Hepatocyte (in vitro differentiated cells): ENCODE measurements around the gene TMBIM4. TPM values are rescaled to one million over a fixed set of nuclear protein-coding genes. Genes with fewer than 3 reads are reported as not detected.

Experiments used
- DNase-seq: peaks from one replicate; pipeline ENCODE4 v3.0.0-alpha.2; 2016; ENCODE audit warnings: low spot score
- H2AFZ ChIP-seq: fragments of 200-600 bp; sonication (generic); 2 replicates; pipeline ENCODE4 v1.6.0; 2016; ENCODE audit warnings: antibody characterized with exemption, mild to moderate bottlenecking
- H3K27ac ChIP-seq: fragments of 200-600 bp; sonication (generic); 2 replicates; pipeline ENCODE4 v1.5.1; 2016; ENCODE audit warnings: mild to moderate bottlenecking
- H3K27me3 ChIP-seq: fragments of 200-600 bp; sonication (generic); 2 replicates; pipeline ENCODE4 v1.6.1; 2016
- H3K36me3 ChIP-seq: fragments of 200-600 bp; sonication (generic); replicated peaks from 2 replicates; pipeline ENCODE4 v1.5.1; 2016; ENCODE audit warnings: low read depth; ENCODE audit not compliant: insufficient read depth
- H3K4me1 ChIP-seq: fragments of 200-600 bp; sonication (generic); 2 replicates; pipeline ENCODE4 v1.5.1; 2016; ENCODE audit warnings: mild to moderate bottlenecking, moderate library complexity; ENCODE audit not compliant: insufficient read depth
- H3K4me2 ChIP-seq: fragments of 200-600 bp; sonication (generic); 2 replicates; pipeline ENCODE4 v1.6.0; 2016
- H3K4me3 ChIP-seq: fragments of 200-600 bp; sonication (generic); 2 replicates; pipeline ENCODE4 v1.5.1; 2016; ENCODE audit warnings: mild to moderate bottlenecking
- H3K79me2 ChIP-seq: fragments of 200-600 bp; sonication (generic); 2 replicates; pipeline ENCODE4 v1.6.0; 2017; ENCODE audit warnings: mild to moderate bottlenecking
- H3K9me2 ChIP-seq: fragments of 200-600 bp; sonication (generic); replicated peaks from 2 replicates; pipeline ENCODE4 v1.6.0; 2017; ENCODE audit warnings: mild to moderate bottlenecking; ENCODE audit not compliant: insufficient read depth
- H3K9me3 ChIP-seq: fragments of 200-600 bp; sonication (generic); 2 replicates; pipeline ENCODE4 v1.5.1; 2016; ENCODE audit warnings: low read depth, mild to moderate bottlenecking
- H4K20me1 ChIP-seq: fragments of 200-600 bp; sonication (generic); 2 replicates; pipeline ENCODE4 v1.6.0; 2016; ENCODE audit warnings: mild to moderate bottlenecking; ENCODE audit not compliant: insufficient read depth, poor library complexity, severe bottlenecking
- CTCF ChIP-seq: fragments of 200-600 bp; sonication (generic); IDR thresholded peaks from 2 replicates; pipeline ENCODE4 v1.5.1; 2016; ENCODE audit warnings: antibody characterized with exemption, mild to moderate bottlenecking; ENCODE audit not compliant: poor library complexity
- EZH2 ChIP-seq: fragments of 200-600 bp; sonication (generic); IDR thresholded peaks from 2 replicates; pipeline ENCODE4 v1.6.1; 2016; ENCODE audit warnings: antibody characterized with exemption, mild to moderate bottlenecking, borderline replicate concordance
- EZH2phosphoT487 ChIP-seq: fragments of 200-600 bp; sonication (generic); IDR thresholded peaks from one replicate; pipeline ENCODE4 v1.6.1; 2018; ENCODE audit warnings: antibody characterized with exemption, mild to moderate bottlenecking, low read depth, moderate library complexity; ENCODE audit not compliant: unreplicated experiment, severe bottlenecking
- WGBS: methylation state at CpG from one replicate; pipeline ENCODE4 v1.1.6; 2016; ENCODE audit warnings: low lambda C conversion rate; ENCODE audit errors: missing lambda C conversion rate; 5-methylcytosine and 5-hydroxymethylcytosine counted together
- polyA plus RNA-seq: library from polyadenylated mRNA; unstranded; fragments of >200 nt; fragmentation: Nextera tagmentation; extraction: Ambion mirVana; gene quantifications from 2 replicates; pipeline ENCODE4 v1.2.1, GENCODE V29; 2016
- total RNA-seq: library from RNA; depleted of rRNA; stranded (reverse); fragments of >200 nt; gene quantifications from 2 replicates; pipeline ENCODE4 v1.2.3, GENCODE V29; 2014

TMBIM4 gene
- total and polyA plus RNA-seq, 2 experiments from 2014 or later: 156 to 212 TPM

GRCh38 chr12:66166561-66166960, 3.2 kb downstream of the TMBIM4 start:
- no peaks in the 10 kb centered on the region for H3K27me3 ChIP-seq
- H3K79me2 ChIP-seq: peaks cover 72% of the 10 kb centered on the region
- peaks cover 5% of the 10 kb centered on the region for H4K20me1 ChIP-seq
- H3K9me2 ChIP-seq: no peaks in the 10 kb centered on the region
- TF ChIP-seq EZH2 (no peak), CTCF (no peak), EZH2phosphoT487 (no peak)
- H3K9me3 ChIP-seq: peaks cover 7% of the 10 kb centered on the region
- H3K4me3 ChIP-seq: no peak overlapping the region
- H3K36me3 ChIP-seq: no peaks in the 10 kb centered on the region
- no peak for DNase-seq
- no peak overlapping the region for H2AFZ ChIP-seq
- H3K4me2 ChIP-seq: no peak overlapping the region
- H3K4me1 ChIP-seq: peaks cover 16% of the 10 kb centered on the region
- no peak overlapping the region for H3K27ac ChIP-seq
- 96% methylated on average over 2 of the region's 2 CpGs for WGBS

- H3K79me2 ChIP-seq: peaks cover 86% of the 10 kb centered on the region
- DNase-seq: no peak
- H3K4me2 ChIP-seq: no peak overlapping the region
- H3K4me3 ChIP-seq: no peak overlapping the region
- no peaks in the 10 kb centered on the region for H3K36me3 ChIP-seq
- H3K9me2 ChIP-seq: no peaks in the 10 kb centered on the region
- peaks cover 5% of the 10 kb centered on the region for H4K20me1 ChIP-seq
- TF ChIP-seq EZH2: no peak
- TF ChIP-seq EZH2phosphoT487: no peak
- no peak for TF ChIP-seq CTCF
- no peak overlapping the region for H3K27ac ChIP-seq
- WGBS: 94% methylated on average over 2 of the region's 2 CpGs
- H3K27me3 ChIP-seq: no peaks in the 10 kb centered on the region
- peaks cover 7% of the 10 kb centered on the region for H3K9me3 ChIP-seq
- peaks cover 13% of the 10 kb centered on the region for H3K4me1 ChIP-seq
- no peak overlapping the region for H2AFZ ChIP-seq
Observed at GRCh38 chr12:66165141-66165540, 4.7 kb downstream of the TMBIM4 start.

- no peaks in the 10 kb centered on the region for H3K9me2 ChIP-seq
- no peak overlapping the region for H3K4me3 ChIP-seq
- no peak overlapping the region for H3K27ac ChIP-seq
- H3K79me2 ChIP-seq: peaks cover 90% of the 10 kb centered on the region
- H2AFZ ChIP-seq: no peak overlapping the region
- no peaks in the 10 kb centered on the region for H3K27me3 ChIP-seq
- peaks cover 7% of the 10 kb centered on the region for H3K9me3 ChIP-seq
- H4K20me1 ChIP-seq: peaks cover 5% of the 10 kb centered on the region
- TF ChIP-seq EZH2: no peak
- TF ChIP-seq CTCF: no peak
- no peak for TF ChIP-seq EZH2phosphoT487
- WGBS: 95% methylated on average over 3 of the region's 3 CpGs
- DNase-seq: no peak
- H3K4me2 ChIP-seq: no peak overlapping the region
- no peaks in the 10 kb centered on the region for H3K36me3 ChIP-seq
- peaks cover 12% of the 10 kb centered on the region for H3K4me1 ChIP-seq
Observed at GRCh38 chr12:66164349-66164821, 5.4 kb downstream of the TMBIM4 start.

GRCh38 chr12:66163289-66163688, 6.5 kb downstream of the TMBIM4 start:
- TF ChIP-seq EZH2phosphoT487: no peak
- TF ChIP-seq EZH2: no peak
- TF ChIP-seq CTCF: no peak
- Histone ChIP-seq H3K4me3 (no peak overlapping the region), H3K4me1 (peaks cover 7% of the 10 kb centered on the region), H3K4me2 (no peak overlapping the region), H3K27ac (no peak overlapping the region), H3K27me3 (no peaks in the 10 kb centered on the region), H3K9me3 (peaks cover 7% of the 10 kb centered on the region), H3K9me2 (no peaks in the 10 kb centered on the region), H4K20me1 (peaks cover 5% of the 10 kb centered on the region), H2AFZ (no peak overlapping the region), H3K79me2 (peaks cover 88% of the 10 kb centered on the region), H3K36me3 (no peaks in the 10 kb centered on the region)
- DNase-seq: no peak
- 95% methylated on average over 4 of the region's 4 CpGs for WGBS
